Kidney (tissue), 14 donors: ENCODE measurements around the gene SLC35A1. TPM values are rescaled to one million over a fixed set of nuclear protein-coding genes. Genes with fewer than 3 reads are reported as not detected.

ENCODE experiments used
- DNase-seq, 5 donors: peaks; one replicate each; pipeline ENCODE4 v3.0.0-alpha.2; 2013 to 2020
- FAIRE-seq: peaks from 2 replicates; lab custom pipeline; 2012; peaks lifted over from hg19 to GRCh38; lab: Jason Lieb, UNC
- H3K27ac ChIP-seq, 2 donors: one replicate each; pipeline ENCODE4 v1.7.0; 2013; ENCODE audit warnings: low read depth in 2 of 2, low read length in 2 of 2, inconsistent platforms in 1 of 2
- H3K27me3 ChIP-seq: one replicate; pipeline ENCODE4 v1.7.1; 2013; ENCODE audit warnings: low read length, inconsistent platforms; ENCODE audit not compliant: control insufficient read depth, insufficient read depth
- H3K36me3 ChIP-seq, 3 donors: one replicate each; pipeline versions ENCODE4 v1.7.0 to v1.7.1; 2013; ENCODE audit warnings: low read length in 3 of 3, control low read depth in 1 of 3, inconsistent platforms in 1 of 3; ENCODE audit not compliant: insufficient read depth in 3 of 3, control insufficient read depth in 2 of 3
- H3K4me1 ChIP-seq, 3 donors: one replicate each; pipeline versions ENCODE4 v1.7.0 to v1.7.1; 2013; ENCODE audit warnings: low read length in 3 of 3, inconsistent platforms in 1 of 3, low read depth in 1 of 3; ENCODE audit not compliant: control insufficient read depth in 2 of 3, insufficient read depth in 2 of 3
- H3K4me3 ChIP-seq, 3 donors: one replicate each; pipeline versions ENCODE4 v1.7.0 to v1.8.1; 2013; ENCODE audit warnings: low read length in 3 of 3, control low read depth in 1 of 3, inconsistent platforms in 1 of 3
- H3K9ac ChIP-seq, 3 donors: one replicate each; pipeline versions ENCODE4 v1.7.0 to v1.7.1; 2013; ENCODE audit warnings: low read length in 3 of 3, control low read depth in 1 of 3, inconsistent platforms in 1 of 3
- H3K9me3 ChIP-seq, 3 donors: one replicate each; pipeline versions ENCODE4 v1.7.0 to v1.7.1; 2013; ENCODE audit warnings: low read length in 3 of 3, control low read depth in 1 of 3, inconsistent platforms in 1 of 3; ENCODE audit not compliant: control insufficient read depth in 2 of 3, insufficient read depth in 1 of 3
- CTCF ChIP-seq: IDR thresholded peaks from 3 replicates; pipeline ENCODE4 v1.5.1; 2012; ENCODE audit warnings: mild to moderate bottlenecking, moderate library complexity, borderline replicate concordance; ENCODE audit not compliant: insufficient read depth; ENCODE audit errors: extremely low read depth
- intact Hi-C: fragments of 100-400 bp; cut with DNase I; formaldehyde crosslinking; loops from one replicate; pipeline ENCODE4 v1.11.1; 2022
- polyA plus RNA-seq: library from polyadenylated mRNA; stranded (reverse); fragments of 350-450 nt; fragmentation: Illumina TruSeq; extraction: RNeasy Lipid Tissue Mini Kit (QIAGEN cat#74804); gene quantifications from one replicate; pipeline ENCODE4 v1.2.3, GENCODE V29; 2014; ENCODE audit warnings: low read depth, low replicate concordance; ENCODE audit not compliant: insufficient read depth
- total RNA-seq: library from RNA; stranded (reverse); fragmentation: NEBNext Ultra II Directional; extraction: Animal tissue kit (Norgen Biotek cat#: 25700); gene quantifications from one replicate; pipeline ENCODE4 v1.2.1, GENCODE V29; 2021
- donor health status: control.
- donor health status: control.
- donor health status: control.
- donor health status: control.
- donor health status: control.
- donor health status: DM: yes; HTN: yes; CAD: no.
- donor health status: Normal renal cell carcinoma (clear cell type).

Gene SLC35A1
- total and polyA plus RNA-seq, 2 donors from 2014 or later = 18.1 to 20.4 TPM

GRCh38 chr6:87504441-87504840 is 31.7 kb downstream of the SLC35A1 start:
- no peaks in the 10 kb centered on the region for H3K9me3 ChIP-seq
- H3K4me1 ChIP-seq = no peaks in the 10 kb centered on the region
- H3K36me3 ChIP-seq = peaks cover 2 to 14% (median 6%) of the 10 kb centered on the region in 3 donors
- H3K9ac ChIP-seq = no peak overlapping the region
- FAIRE-seq (no peak), DNase-seq (peak in 2 of 5 donors; percentile 7 to 41)
- no peak for TF ChIP-seq CTCF
- H3K27ac ChIP-seq = no peak overlapping the region
- no peaks in the 10 kb centered on the region for H3K27me3 ChIP-seq
- intact Hi-C loops = no loop called here
- H3K4me3 ChIP-seq = no peak overlapping the region

DNA sequence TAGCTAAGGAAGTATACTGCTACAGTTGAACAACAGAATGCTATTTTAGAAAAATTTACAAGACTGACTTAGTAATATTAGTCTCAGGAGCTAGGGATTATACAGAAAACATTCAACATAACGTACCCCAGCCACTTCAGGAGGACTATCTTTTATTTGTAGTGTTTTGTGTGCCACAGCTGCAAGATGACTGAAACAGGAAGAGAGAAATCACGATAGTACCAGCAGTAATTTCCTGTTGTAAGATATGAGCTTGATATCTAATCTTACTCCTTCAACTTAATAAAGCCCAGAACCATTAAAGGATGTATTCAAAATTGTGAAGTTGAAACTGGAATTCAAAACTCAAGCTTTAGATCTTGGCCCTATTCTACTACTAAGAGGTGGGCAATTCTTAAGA is 42.1 kb downstream of the SLC35A1 start:
- FAIRE-seq (no peak), DNase-seq (no peak)
- no peak overlapping the region for H3K27ac ChIP-seq
- H3K36me3 ChIP-seq = peaks cover 6 to 45% (median 17%) of the 10 kb centered on the region in 3 donors
- intact Hi-C loops = no loop called here
- no peak overlapping the region for H3K9ac ChIP-seq
- H3K27me3 ChIP-seq = no peaks in the 10 kb centered on the region
- H3K9me3 ChIP-seq = no peaks in the 10 kb centered on the region
- TF ChIP-seq CTCF = no peak
- H3K4me3 ChIP-seq = no peak overlapping the region
- H3K4me1 ChIP-seq = no peaks in the 10 kb centered on the region

GRCh38 chr6:87518453-87518852 is 45.7 kb downstream of the SLC35A1 start:
- no peaks in the 10 kb centered on the region for H3K9me3 ChIP-seq
- no peak for TF ChIP-seq CTCF
- peak in 1 of 5 donors; percentile 28 for DNase-seq
- no peaks in the 10 kb centered on the region for H3K4me1 ChIP-seq
- H3K36me3 ChIP-seq = peaks cover 6 to 32% (median 15%) of the 10 kb centered on the region in 3 donors
- intact Hi-C loops = no loop called here
- FAIRE-seq = no peak
- H3K4me3 ChIP-seq = no peak overlapping the region
- no peaks in the 10 kb centered on the region for H3K27me3 ChIP-seq
- H3K9ac ChIP-seq = no peak overlapping the region
- no peak overlapping the region for H3K27ac ChIP-seq

DNA sequence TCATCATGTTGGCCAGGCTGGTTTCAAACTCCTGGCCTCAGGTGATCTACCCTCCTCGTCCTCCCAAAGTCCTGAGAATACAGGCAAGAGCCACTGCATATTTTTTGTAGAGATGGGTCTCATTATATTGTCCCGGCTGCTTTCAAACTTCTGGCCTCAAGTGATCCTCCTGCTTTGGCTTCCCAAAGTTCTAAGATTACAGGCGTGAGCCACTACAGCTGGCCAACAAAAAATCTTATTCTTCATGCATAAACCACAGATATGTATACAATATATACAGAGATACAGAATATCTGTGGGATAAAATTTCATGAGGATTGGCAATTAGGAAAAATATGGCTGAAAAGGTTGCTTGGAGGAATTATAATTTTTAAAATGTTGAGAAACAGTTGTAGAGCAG is 49.9 kb downstream of the SLC35A1 start:
- Histone ChIP-seq H3K27ac (no peak overlapping the region), H3K4me3 (no peak overlapping the region), H3K9ac (no peak overlapping the region), H3K4me1 (no peaks in the 10 kb centered on the region), H3K9me3 (no peaks in the 10 kb centered on the region), H3K27me3 (no peaks in the 10 kb centered on the region), H3K36me3 (peaks cover 6 to 12% (median 12%) of the 10 kb centered on the region in 3 donors)
- intact Hi-C loops = no loop called here
- FAIRE-seq (no peak), DNase-seq (no peak)
- TF ChIP-seq CTCF = no peak
